GM23338 (cell line): ENCODE measurements around the gene TMBIM1. TPM values are rescaled to one million over a fixed set of nuclear protein-coding genes. Genes with fewer than 3 reads are reported as not detected.

ENCODE experiments used
- ATAC-seq: fragments of 200-7000 bp; cut with Tn5 transposase; 3 replicates; pipeline ENCODE4 v1.9.1; 2020
- DNase-seq: peaks from one replicate; pipeline ENCODE4 v3.0.0-alpha.2; 2015; ENCODE audit warnings: low spot score
- H2AFZ ChIP-seq: fragments of 200-600 bp; sonication (generic); 2 replicates; pipeline ENCODE4 v1.8.0; 2016; ENCODE audit warnings: antibody characterized with exemption, mild to moderate bottlenecking, moderate library complexity
- H3F3A ChIP-seq: fragments of 200-600 bp; sonication (generic); replicated peaks from 2 replicates; pipeline ENCODE4 v1.8.0; 2017; ENCODE audit warnings: antibody characterized with exemption, mixed run types, low read depth
- H3K27ac ChIP-seq: fragments of 200-600 bp; sonication (generic); 2 replicates; pipeline ENCODE4 v1.6.1; 2016; ENCODE audit warnings: low read depth
- H3K27me3 ChIP-seq: fragments of 200-600 bp; sonication (generic); 2 replicates; pipeline ENCODE4 v1.8.0; 2016; ENCODE audit warnings: mild to moderate bottlenecking, mixed run types, moderate library complexity; ENCODE audit not compliant: insufficient read depth
- H3K36me3 ChIP-seq: fragments of 200-600 bp; sonication (generic); 2 replicates; pipeline ENCODE4 v1.8.0; 2016; ENCODE audit warnings: mild to moderate bottlenecking; ENCODE audit not compliant: insufficient read depth
- H3K4me1 ChIP-seq: fragments of 200-600 bp; sonication (generic); 2 replicates; pipeline ENCODE4 v1.8.0; 2016; ENCODE audit warnings: mild to moderate bottlenecking, moderate library complexity; ENCODE audit not compliant: insufficient read depth
- H3K4me2 ChIP-seq: fragments of 200-600 bp; sonication (generic); 2 replicates; pipeline ENCODE4 v1.7.1; 2017; ENCODE audit warnings: mixed run types
- H3K4me3 ChIP-seq: fragments of 200-600 bp; sonication (generic); 2 replicates; pipeline ENCODE4 v1.6.1; 2016; ENCODE audit warnings: mixed run types
- H3K79me2 ChIP-seq: fragments of 200-600 bp; sonication (generic); replicated peaks from 2 replicates; pipeline ENCODE4 v1.8.0; 2017; ENCODE audit warnings: mild to moderate bottlenecking; ENCODE audit not compliant: insufficient read depth
- H3K9me2 ChIP-seq: fragments of 200-600 bp; sonication (generic); 2 replicates; pipeline ENCODE4 v1.8.0; 2017; ENCODE audit not compliant: insufficient read depth
- H4K20me1 ChIP-seq: fragments of 200-600 bp; sonication (generic); replicated peaks from 2 replicates; pipeline ENCODE4 v1.8.0; 2017; ENCODE audit warnings: mild to moderate bottlenecking; ENCODE audit not compliant: insufficient read depth
- H3K27ac Mint-ChIP-seq: 2 replicates; pipeline ENCODE4 v1.8.0; 2020; ENCODE audit warnings: inconsistent platforms, mild to moderate bottlenecking, moderate library complexity, mixed read lengths
- H3K27me3 Mint-ChIP-seq: 3 replicates; pipeline ENCODE4 v1.8.0; 2022; ENCODE audit warnings: low read depth, mild to moderate bottlenecking, moderate library complexity, mixed read lengths, inconsistent platforms; ENCODE audit not compliant: insufficient read depth, poor library complexity
- H3K36me3 Mint-ChIP-seq: 3 replicates; pipeline ENCODE4 v1.8.0; 2021; ENCODE audit warnings: low read depth, mild to moderate bottlenecking, inconsistent platforms, moderate library complexity, mixed read lengths
- H3K4me1 Mint-ChIP-seq: 3 replicates; pipeline ENCODE4 v1.8.0; 2020; ENCODE audit warnings: mild to moderate bottlenecking, inconsistent platforms, mixed read lengths
- H3K4me3 Mint-ChIP-seq: 3 replicates; pipeline ENCODE4 v1.8.0; 2021; ENCODE audit warnings: moderate library complexity, mild to moderate bottlenecking, inconsistent platforms, mixed read lengths
- H3K9me3 Mint-ChIP-seq: 3 replicates; pipeline ENCODE4 v1.8.0; 2020; ENCODE audit warnings: moderate library complexity, mild to moderate bottlenecking, inconsistent platforms, mixed read lengths
- CREB1 ChIP-seq: fragments of 250-450 bp; sonication (Bioruptor Pico); IDR thresholded peaks from 2 replicates; pipeline ENCODE4 v1.5.0; 2020; ENCODE audit warnings: low read depth, mild to moderate bottlenecking, moderate library complexity
- EZH2 ChIP-seq: fragments of 200-600 bp; sonication (generic); IDR thresholded peaks from one replicate; pipeline ENCODE4 v1.8.0; 2017; ENCODE audit warnings: antibody characterized with exemption, mild to moderate bottlenecking, low read depth; ENCODE audit not compliant: unreplicated experiment
- EZH2phosphoT487 ChIP-seq: fragments of 200-600 bp; sonication (generic); IDR thresholded peaks from one replicate; pipeline ENCODE4 v1.8.1; 2018; ENCODE audit warnings: antibody characterized with exemption; ENCODE audit not compliant: unreplicated experiment
- JUNB ChIP-seq: IDR thresholded peaks from one replicate; pipeline ENCODE4 v1.6.1; 2016; ENCODE audit warnings: antibody characterized with exemption; ENCODE audit not compliant: unreplicated experiment
- NANOG ChIP-seq: IDR thresholded peaks from 2 replicates; pipeline ENCODE4 v1.6.1; 2016; ENCODE audit warnings: antibody characterized with exemption, borderline replicate concordance
- POLR2AphosphoS5 ChIP-seq: IDR thresholded peaks from 2 replicates; pipeline ENCODE4 v1.6.1; 2016; ENCODE audit warnings: antibody characterized with exemption, low read depth
- STAT1 ChIP-seq: IDR thresholded peaks from one replicate; pipeline ENCODE4 v1.6.1; 2016; ENCODE audit warnings: antibody characterized with exemption; ENCODE audit not compliant: unreplicated experiment
- ZNF114 ChIP-seq: fragments of 250-450 bp; sonication (Bioruptor Pico); IDR thresholded peaks from 2 replicates; pipeline ENCODE4 v1.5.0; 2020; ENCODE audit warnings: mild to moderate bottlenecking, moderate library complexity
- ZNF331 ChIP-seq: fragments of 250-450 bp; sonication (Bioruptor Pico); IDR thresholded peaks from 2 replicates; pipeline ENCODE4 v1.5.0; 2020; ENCODE audit warnings: low read depth, mild to moderate bottlenecking, moderate library complexity
- polyA plus RNA-seq: library from polyadenylated mRNA; unstranded; fragments of >200 nt; fragmentation: Nextera tagmentation; extraction: Ambion mirVana; gene quantifications from 2 replicates; pipeline ENCODE4 v1.2.1, GENCODE V29; 2016
- total RNA-seq: library from RNA; depleted of rRNA; stranded (reverse); fragments of >200 nt; shearing (Covaris generic); gene quantifications from 2 replicates; pipeline ENCODE4 v1.2.3, GENCODE V29; 2014
- TF ChIP-seq, protein P1 (sequence below), 2 experiments: fragments of 200-600 bp in 1 of 2; sonication (generic) in 1 of 2; conservative IDR thresholded peaks; 2 replicates each; pipeline versions ENCODE4 v1.5.1 to v1.6.1; 2016 to 2017; ENCODE audit warnings: antibody characterized with exemption in 2 of 2, low read depth in 2 of 2, mild to moderate bottlenecking in 2 of 2, moderate library complexity in 1 of 2
- TF ChIP-seq, protein P2 (sequence below): fragments of 250-450 bp; sonication (Bioruptor Pico); IDR thresholded peaks from 2 replicates; pipeline ENCODE4 v1.5.0; 2020; ENCODE audit warnings: mild to moderate bottlenecking, moderate library complexity
- TF ChIP-seq, protein P3 (sequence below): IDR thresholded peaks from 2 replicates; pipeline ENCODE4 v1.6.1; 2016; ENCODE audit warnings: antibody characterized with exemption
- TF ChIP-seq, protein P4 (sequence below): IDR thresholded peaks from one replicate; pipeline ENCODE4 v1.6.1; 2018; ENCODE audit warnings: antibody characterized with exemption; ENCODE audit not compliant: unreplicated experiment

Gene TMBIM1
- total and polyA plus RNA-seq, 2 experiments from 2014 or later, result 12.0 to 20.8 TPM

DNA sequence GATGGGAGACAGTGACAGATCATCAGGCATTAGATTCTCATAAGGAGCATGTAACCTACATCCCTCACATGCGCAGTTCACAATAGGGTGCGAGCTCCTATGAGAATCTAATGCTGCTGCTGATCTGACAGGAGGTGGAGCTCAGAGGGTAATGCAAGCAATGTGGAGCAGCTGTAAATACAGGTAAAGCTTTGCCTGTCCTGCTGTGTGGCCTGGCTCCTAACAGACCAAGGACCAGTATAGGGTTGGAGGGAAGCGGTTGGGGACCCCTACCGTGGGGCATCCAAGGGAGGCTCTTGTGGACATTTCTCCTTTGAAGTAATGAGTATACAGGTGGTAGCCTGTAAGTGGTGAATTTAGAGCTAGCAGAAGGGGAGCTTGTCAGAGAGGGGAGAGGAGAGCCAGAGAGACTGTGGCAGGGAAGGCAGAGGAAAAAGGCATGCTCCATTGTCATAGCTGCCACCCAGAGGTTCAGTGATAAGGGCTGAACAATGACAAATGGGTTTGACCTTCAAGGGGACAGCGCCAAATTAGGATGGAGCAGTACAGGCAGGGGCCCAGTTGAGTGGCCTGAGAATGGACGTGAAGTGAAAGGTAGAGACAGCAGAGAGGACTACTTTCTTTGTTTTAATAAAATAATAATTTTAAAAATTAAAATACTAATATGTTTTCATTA, 15.2 kb upstream of the TMBIM1 start:
- no peak overlapping the region for H3K4me3 ChIP-seq
- H3K79me2 ChIP-seq, result no peaks in the 10 kb centered on the region
- no peaks in the 10 kb centered on the region for H3F3A ChIP-seq
- H3K4me2 ChIP-seq, result no peak overlapping the region
- no peaks in the 10 kb centered on the region for H3K9me2 ChIP-seq
- no peaks in the 10 kb centered on the region for H4K20me1 ChIP-seq
- no peak overlapping the region for H2AFZ ChIP-seq
- Mint-ChIP-seq H3K4me3 (no peak overlapping the region), H3K36me3 (no peaks in the 10 kb centered on the region), H3K27ac (no peak overlapping the region), H3K27me3 (peaks cover 10% of the 10 kb centered on the region), H3K9me3 (0 out of 3 replicates have a peak, but pooled peaks cover 3% of the 10 kb centered on the region), H3K4me1 (no peaks in the 10 kb centered on the region)
- H3K27ac ChIP-seq, result no peak overlapping the region
- H3K4me1 ChIP-seq, result 0 out of 2 replicates have a peak, but pooled peaks cover 3% of the 10 kb centered on the region
- no peaks in the 10 kb centered on the region for H3K27me3 ChIP-seq
- no peak for TF ChIP-seq JUNB
- TF ChIP-seq EZH2phosphoT487, result no peak
- no peak for TF ChIP-seq EZH2
- TF ChIP-seq, protein P1, sequence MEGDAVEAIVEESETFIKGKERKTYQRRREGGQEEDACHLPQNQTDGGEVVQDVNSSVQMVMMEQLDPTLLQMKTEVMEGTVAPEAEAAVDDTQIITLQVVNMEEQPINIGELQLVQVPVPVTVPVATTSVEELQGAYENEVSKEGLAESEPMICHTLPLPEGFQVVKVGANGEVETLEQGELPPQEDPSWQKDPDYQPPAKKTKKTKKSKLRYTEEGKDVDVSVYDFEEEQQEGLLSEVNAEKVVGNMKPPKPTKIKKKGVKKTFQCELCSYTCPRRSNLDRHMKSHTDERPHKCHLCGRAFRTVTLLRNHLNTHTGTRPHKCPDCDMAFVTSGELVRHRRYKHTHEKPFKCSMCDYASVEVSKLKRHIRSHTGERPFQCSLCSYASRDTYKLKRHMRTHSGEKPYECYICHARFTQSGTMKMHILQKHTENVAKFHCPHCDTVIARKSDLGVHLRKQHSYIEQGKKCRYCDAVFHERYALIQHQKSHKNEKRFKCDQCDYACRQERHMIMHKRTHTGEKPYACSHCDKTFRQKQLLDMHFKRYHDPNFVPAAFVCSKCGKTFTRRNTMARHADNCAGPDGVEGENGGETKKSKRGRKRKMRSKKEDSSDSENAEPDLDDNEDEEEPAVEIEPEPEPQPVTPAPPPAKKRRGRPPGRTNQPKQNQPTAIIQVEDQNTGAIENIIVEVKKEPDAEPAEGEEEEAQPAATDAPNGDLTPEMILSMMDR (conservative IDR thresholded peaks at IDR 0.05; ENCODE audit: low read depth in 2 of 2), result no peak
- TF ChIP-seq ZNF114 (CRISPR knock-in tag), result no peak
- TF ChIP-seq CREB1 (CRISPR knock-in tag), result no peak
- TF ChIP-seq ZNF331 (CRISPR knock-in tag), result no peak
- TF ChIP-seq, protein P2, sequence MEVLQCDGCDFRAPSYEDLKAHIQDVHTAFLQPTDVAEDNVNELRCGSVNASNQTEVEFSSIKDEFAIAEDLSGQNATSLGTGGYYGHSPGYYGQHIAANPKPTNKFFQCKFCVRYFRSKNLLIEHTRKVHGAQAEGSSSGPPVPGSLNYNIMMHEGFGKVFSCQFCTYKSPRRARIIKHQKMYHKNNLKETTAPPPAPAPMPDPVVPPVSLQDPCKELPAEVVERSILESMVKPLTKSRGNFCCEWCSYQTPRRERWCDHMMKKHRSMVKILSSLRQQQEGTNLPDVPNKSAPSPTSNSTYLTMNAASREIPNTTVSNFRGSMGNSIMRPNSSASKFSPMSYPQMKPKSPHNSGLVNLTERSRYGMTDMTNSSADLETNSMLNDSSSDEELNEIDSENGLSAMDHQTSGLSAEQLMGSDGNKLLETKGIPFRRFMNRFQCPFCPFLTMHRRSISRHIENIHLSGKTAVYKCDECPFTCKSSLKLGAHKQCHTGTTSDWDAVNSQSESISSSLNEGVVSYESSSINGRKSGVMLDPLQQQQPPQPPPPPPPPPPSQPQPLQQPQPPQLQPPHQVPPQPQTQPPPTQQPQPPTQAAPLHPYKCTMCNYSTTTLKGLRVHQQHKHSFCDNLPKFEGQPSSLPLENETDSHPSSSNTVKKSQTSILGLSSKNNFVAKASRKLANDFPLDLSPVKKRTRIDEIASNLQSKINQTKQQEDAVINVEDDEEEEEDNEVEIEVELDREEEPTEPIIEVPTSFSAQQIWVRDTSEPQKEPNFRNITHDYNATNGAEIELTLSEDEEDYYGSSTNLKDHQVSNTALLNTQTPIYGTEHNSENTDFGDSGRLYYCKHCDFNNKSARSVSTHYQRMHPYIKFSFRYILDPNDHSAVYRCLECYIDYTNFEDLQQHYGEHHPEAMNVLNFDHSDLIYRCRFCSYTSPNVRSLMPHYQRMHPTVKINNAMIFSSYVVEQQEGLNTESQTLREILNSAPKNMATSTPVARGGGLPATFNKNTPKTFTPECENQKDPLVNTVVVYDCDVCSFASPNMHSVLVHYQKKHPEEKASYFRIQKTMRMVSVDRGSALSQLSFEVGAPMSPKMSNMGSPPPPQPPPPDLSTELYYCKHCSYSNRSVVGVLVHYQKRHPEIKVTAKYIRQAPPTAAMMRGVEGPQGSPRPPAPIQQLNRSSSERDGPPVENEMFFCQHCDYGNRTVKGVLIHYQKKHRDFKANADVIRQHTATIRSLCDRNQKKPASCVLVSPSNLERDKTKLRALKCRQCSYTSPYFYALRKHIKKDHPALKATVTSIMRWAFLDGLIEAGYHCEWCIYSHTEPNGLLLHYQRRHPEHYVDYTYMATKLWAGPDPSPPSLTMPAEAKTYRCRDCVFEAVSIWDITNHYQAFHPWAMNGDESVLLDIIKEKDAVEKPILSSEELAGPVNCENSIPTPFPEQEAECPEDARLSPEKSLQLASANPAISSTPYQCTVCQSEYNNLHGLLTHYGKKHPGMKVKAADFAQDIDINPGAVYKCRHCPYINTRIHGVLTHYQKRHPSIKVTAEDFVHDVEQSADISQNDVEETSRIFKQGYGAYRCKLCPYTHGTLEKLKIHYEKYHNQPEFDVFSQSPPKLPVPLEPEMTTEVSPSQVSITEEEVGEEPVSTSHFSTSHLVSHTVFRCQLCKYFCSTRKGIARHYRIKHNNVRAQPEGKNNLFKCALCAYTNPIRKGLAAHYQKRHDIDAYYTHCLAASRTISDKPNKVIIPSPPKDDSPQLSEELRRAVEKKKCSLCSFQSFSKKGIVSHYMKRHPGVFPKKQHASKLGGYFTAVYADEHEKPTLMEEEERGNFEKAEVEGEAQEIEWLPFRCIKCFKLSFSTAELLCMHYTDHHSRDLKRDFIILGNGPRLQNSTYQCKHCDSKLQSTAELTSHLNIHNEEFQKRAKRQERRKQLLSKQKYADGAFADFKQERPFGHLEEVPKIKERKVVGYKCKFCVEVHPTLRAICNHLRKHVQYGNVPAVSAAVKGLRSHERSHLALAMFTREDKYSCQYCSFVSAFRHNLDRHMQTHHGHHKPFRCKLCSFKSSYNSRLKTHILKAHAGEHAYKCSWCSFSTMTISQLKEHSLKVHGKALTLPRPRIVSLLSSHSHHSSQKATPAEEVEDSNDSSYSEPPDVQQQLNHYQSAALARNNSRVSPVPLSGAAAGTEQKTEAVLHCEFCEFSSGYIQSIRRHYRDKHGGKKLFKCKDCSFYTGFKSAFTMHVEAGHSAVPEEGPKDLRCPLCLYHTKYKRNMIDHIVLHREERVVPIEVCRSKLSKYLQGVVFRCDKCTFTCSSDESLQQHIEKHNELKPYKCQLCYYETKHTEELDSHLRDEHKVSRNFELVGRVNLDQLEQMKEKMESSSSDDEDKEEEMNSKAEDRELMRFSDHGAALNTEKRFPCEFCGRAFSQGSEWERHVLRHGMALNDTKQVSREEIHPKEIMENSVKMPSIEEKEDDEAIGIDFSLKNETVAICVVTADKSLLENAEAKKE (CRISPR knock-in tag), result no peak
- TF ChIP-seq STAT1, result no peak
- TF ChIP-seq, protein P3, sequence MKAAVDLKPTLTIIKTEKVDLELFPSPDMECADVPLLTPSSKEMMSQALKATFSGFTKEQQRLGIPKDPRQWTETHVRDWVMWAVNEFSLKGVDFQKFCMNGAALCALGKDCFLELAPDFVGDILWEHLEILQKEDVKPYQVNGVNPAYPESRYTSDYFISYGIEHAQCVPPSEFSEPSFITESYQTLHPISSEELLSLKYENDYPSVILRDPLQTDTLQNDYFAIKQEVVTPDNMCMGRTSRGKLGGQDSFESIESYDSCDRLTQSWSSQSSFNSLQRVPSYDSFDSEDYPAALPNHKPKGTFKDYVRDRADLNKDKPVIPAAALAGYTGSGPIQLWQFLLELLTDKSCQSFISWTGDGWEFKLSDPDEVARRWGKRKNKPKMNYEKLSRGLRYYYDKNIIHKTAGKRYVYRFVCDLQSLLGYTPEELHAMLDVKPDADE, result no peak
- TF ChIP-seq, protein P4, sequence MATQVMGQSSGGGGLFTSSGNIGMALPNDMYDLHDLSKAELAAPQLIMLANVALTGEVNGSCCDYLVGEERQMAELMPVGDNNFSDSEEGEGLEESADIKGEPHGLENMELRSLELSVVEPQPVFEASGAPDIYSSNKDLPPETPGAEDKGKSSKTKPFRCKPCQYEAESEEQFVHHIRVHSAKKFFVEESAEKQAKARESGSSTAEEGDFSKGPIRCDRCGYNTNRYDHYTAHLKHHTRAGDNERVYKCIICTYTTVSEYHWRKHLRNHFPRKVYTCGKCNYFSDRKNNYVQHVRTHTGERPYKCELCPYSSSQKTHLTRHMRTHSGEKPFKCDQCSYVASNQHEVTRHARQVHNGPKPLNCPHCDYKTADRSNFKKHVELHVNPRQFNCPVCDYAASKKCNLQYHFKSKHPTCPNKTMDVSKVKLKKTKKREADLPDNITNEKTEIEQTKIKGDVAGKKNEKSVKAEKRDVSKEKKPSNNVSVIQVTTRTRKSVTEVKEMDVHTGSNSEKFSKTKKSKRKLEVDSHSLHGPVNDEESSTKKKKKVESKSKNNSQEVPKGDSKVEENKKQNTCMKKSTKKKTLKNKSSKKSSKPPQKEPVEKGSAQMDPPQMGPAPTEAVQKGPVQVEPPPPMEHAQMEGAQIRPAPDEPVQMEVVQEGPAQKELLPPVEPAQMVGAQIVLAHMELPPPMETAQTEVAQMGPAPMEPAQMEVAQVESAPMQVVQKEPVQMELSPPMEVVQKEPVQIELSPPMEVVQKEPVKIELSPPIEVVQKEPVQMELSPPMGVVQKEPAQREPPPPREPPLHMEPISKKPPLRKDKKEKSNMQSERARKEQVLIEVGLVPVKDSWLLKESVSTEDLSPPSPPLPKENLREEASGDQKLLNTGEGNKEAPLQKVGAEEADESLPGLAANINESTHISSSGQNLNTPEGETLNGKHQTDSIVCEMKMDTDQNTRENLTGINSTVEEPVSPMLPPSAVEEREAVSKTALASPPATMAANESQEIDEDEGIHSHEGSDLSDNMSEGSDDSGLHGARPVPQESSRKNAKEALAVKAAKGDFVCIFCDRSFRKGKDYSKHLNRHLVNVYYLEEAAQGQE, result no peak
- TF ChIP-seq NANOG, result no peak
- no peak for TF ChIP-seq POLR2AphosphoS5
- ATAC-seq, result no peak
- H3K36me3 ChIP-seq, result no peaks in the 10 kb centered on the region
- no peak for DNase-seq
